ENCODE measurements around the gene LTA4H. TPM values are rescaled to one million over a fixed set of nuclear protein-coding genes. Genes with fewer than 3 reads are reported as not detected.

LTA4H gene
- total and polyA plus RNA-seq, 2 of the 4 experiments (the other 2 are of a cell fraction) = 41.0 to 43.3 TPM

GRCh38 chr12:95966287-95966870, 69.0 kb downstream of the LTA4H start:
- ChIA-PET CTCF (interaction anchor here (1.5 kb wide), 1 partner anchor 12 kb away, joined by 5 read pairs; no protein-coding TSS in a partner anchor), POLR2A (ENCODE audit: unreplicated experiment) (no interaction called here)
- no peak for ATAC-seq (ENCODE audit: low read depth)
- peaks cover 2% of the 10 kb centered on the region for H3K27me3 ChIP-seq (ENCODE audit: control insufficient read depth, insufficient read depth, low read length)
- no peak overlapping the region for H2AK5ac ChIP-seq (ENCODE audit: low read depth, low read length)
- dilution Hi-C loops (cut with HindIII; ENCODE audit: low sequenced_read_pairs, unreplicated experiment) = no loop called here
- 64% methylated on average over 6 of the region's 7 CpGs; no CpG with 5 or more reads in 1 of the 2 experiments for WGBS, 2 experiments (ENCODE audit: extremely low coverage in 2 of 2, insufficient read length in 1 of 2)
- TF ChIP-seq CEBPB (IDR thresholded peaks at IDR 0.05; ENCODE audit: low read depth, low read length) (no peak), SMC3 (IDR thresholded peaks at IDR 0.05; ENCODE audit: low read depth, low read length) (no peak), NFE2L2 (IDR thresholded peaks at IDR 0.05; ENCODE audit: low read depth, low read length) (no peak), RAD21 (IDR thresholded peaks at IDR 0.05; ENCODE audit: low read length) (no peak), MXI1 (IDR thresholded peaks at IDR 0.05; ENCODE audit: borderline replicate concordance, low read depth, low read length) (no peak), MAZ (IDR thresholded peaks at IDR 0.05; ENCODE audit: borderline replicate concordance, low read depth, low read length) (no peak), ELK1 (IDR thresholded peaks at IDR 0.05; ENCODE audit: borderline replicate concordance, low read depth, low read length) (no peak), CTCF (conservative IDR thresholded peaks at IDR 0.05; ENCODE audit: low read depth, low read length) (no peak), BHLHE40 (IDR thresholded peaks at IDR 0.05; ENCODE audit: low read depth, low read length) (no peak), FOS (IDR thresholded peaks at IDR 0.05; ENCODE audit: low read depth, low read length) (no peak), POLR2A (IDR thresholded peaks at IDR 0.05; ENCODE audit: low read depth, low read length) (no peak), RCOR1 (IDR thresholded peaks at IDR 0.05; ENCODE audit: insufficient replicate concordance, low read length) (no peak), CHD1 (IDR thresholded peaks at IDR 0.05; ENCODE audit: low read depth, low read length) (no peak), MAFK (IDR thresholded peaks at IDR 0.05; ENCODE audit: low read depth, low read length) (no peak), RFX5 (IDR thresholded peaks at IDR 0.05; ENCODE audit: low read depth, low read length) (no peak)
- TF ChIP-seq, protein P1, sequence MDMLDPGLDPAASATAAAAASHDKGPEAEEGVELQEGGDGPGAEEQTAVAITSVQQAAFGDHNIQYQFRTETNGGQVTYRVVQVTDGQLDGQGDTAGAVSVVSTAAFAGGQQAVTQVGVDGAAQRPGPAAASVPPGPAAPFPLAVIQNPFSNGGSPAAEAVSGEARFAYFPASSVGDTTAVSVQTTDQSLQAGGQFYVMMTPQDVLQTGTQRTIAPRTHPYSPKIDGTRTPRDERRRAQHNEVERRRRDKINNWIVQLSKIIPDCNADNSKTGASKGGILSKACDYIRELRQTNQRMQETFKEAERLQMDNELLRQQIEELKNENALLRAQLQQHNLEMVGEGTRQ (IDR thresholded peaks at IDR 0.05; ENCODE audit: low read depth, low read length) = no peak
- no peak overlapping the region for H4K8ac ChIP-seq (ENCODE audit: low read depth in 2 of 2, low read length in 2 of 2)
- no peak overlapping the region for H2AK9ac ChIP-seq (replicated peaks; ENCODE audit: low read depth, low read length, poor library complexity)
- H3K18ac ChIP-seq (ENCODE audit: low read depth, low read length) = no peak overlapping the region
- no peak overlapping the region for H3K9ac ChIP-seq (ENCODE audit: low read depth, low read length)
- no peaks in the 10 kb centered on the region for H3K9me3 ChIP-seq (ENCODE audit: control insufficient read depth, insufficient read depth, low read length)
- in situ Hi-C loops (cut with MboI; ENCODE audit: low sequenced_read_pairs) = no loop called here
- no peak overlapping the region for H2BK5ac ChIP-seq (ENCODE audit: low read depth, low read length, poor library complexity, severe bottlenecking)
- H2BK120ac ChIP-seq (ENCODE audit: low read depth, low read length) = no peak overlapping the region
- H4K5ac ChIP-seq (ENCODE audit: low read depth, low read length) = no peak overlapping the region
- H3K79me1 ChIP-seq (ENCODE audit: low read depth in 1 of 2, low read length in 2 of 2) = no peaks in the 10 kb centered on the region
- no peak overlapping the region for H3K4me3 ChIP-seq (ENCODE audit: insufficient read depth, low read depth, low read length)
- H3K36me3 ChIP-seq (ENCODE audit: control insufficient read depth, insufficient read depth, low read length) = no peaks in the 10 kb centered on the region
- no peak overlapping the region for H2AFZ ChIP-seq (replicated peaks; ENCODE audit: low read length, poor library complexity)
- intact Hi-C loops (cut with micrococcal nuclease) = no loop called here
- H2BK20ac ChIP-seq (ENCODE audit: low read depth, low read length) = no peak overlapping the region
- H3K4me2 ChIP-seq (ENCODE audit: low read depth, low read length) = no peak overlapping the region
- H3K27ac ChIP-seq (ENCODE audit: insufficient read depth, low read length) = no peak overlapping the region
- no peaks in the 10 kb centered on the region for H3K4me1 ChIP-seq (ENCODE audit: control insufficient read depth, insufficient read depth, low read length)
- H3K4ac ChIP-seq (ENCODE audit: low read depth, low read length) = no peak overlapping the region
- no peak overlapping the region for H2BK15ac ChIP-seq (ENCODE audit: low read depth, low read length)
- H3K9me1 ChIP-seq (ENCODE audit: insufficient read depth, low read length) = no peaks in the 10 kb centered on the region
- DNase-seq = no peak
- no peak overlapping the region for H3K14ac ChIP-seq (replicated peaks; ENCODE audit: low read depth, low read length)
- no TSS peak for BruUV-seq (replicated peaks)
- H4K91ac ChIP-seq (ENCODE audit: insufficient read depth, low read depth, low read length) = no peak overlapping the region
- H3K56ac ChIP-seq (ENCODE audit: extremely low read depth, insufficient read depth, low read length) = no peak overlapping the region
- no peaks in the 10 kb centered on the region for H4K20me1 ChIP-seq (ENCODE audit: insufficient read depth, low read length)
- no peak overlapping the region for H3K23ac ChIP-seq (ENCODE audit: low read depth, low read length)

Data from IMR-90 (cell line).